Neural cell (in vitro differentiated cells): ENCODE data around the gene CIRBP. TPM values are rescaled to one million over a fixed set of nuclear protein-coding genes. Genes with fewer than 3 reads are reported as not detected.

Source experiments
- H2AFZ ChIP-seq: fragments of 200-600, 300-800 bp; sonication (generic), shearing (Covaris generic); 2 replicates; pipeline ENCODE4 v1.6.0; 2014; ENCODE audit warnings: low read depth, mild to moderate bottlenecking, antibody characterized with exemption, low read length, moderate library complexity
- H3F3A ChIP-seq: fragments of 200-600 bp; shearing (Covaris generic); 2 replicates; pipeline ENCODE4 v1.6.1; 2016; ENCODE audit warnings: mild to moderate bottlenecking, moderate library complexity, mixed read lengths, antibody characterized with exemption, low read length; ENCODE audit not compliant: insufficient read depth, poor library complexity, severe bottlenecking
- H3K27ac ChIP-seq: fragments of 200-600, 300-800 bp; sonication (generic), shearing (Covaris generic); 2 replicates; pipeline ENCODE4 v1.5.1; 2014; ENCODE audit warnings: mild to moderate bottlenecking, low read length, moderate library complexity
- H3K27me3 ChIP-seq: fragments of 300-800, 200-600 bp; sonication (generic), shearing (Covaris generic); 2 replicates; pipeline ENCODE4 v1.6.0; 2014; ENCODE audit warnings: mild to moderate bottlenecking, low read depth, low read length, moderate library complexity; ENCODE audit not compliant: insufficient read depth
- H3K36me3 ChIP-seq: fragments of 300-800, 200-600 bp; sonication (generic), shearing (Covaris generic); 2 replicates; pipeline ENCODE4 v1.5.1; 2014; ENCODE audit warnings: mild to moderate bottlenecking, antibody characterized with exemption, low read length, moderate library complexity; ENCODE audit not compliant: insufficient read depth
- H3K4me2 ChIP-seq: fragments of 300-800, 200-600 bp; sonication (generic), shearing (Covaris generic); 2 replicates; pipeline ENCODE4 v1.6.0; 2014; ENCODE audit warnings: mild to moderate bottlenecking, low read length
- H3K4me3 ChIP-seq: fragments of 300-800, 200-600 bp; sonication (generic), shearing (Covaris generic); 2 replicates; pipeline ENCODE4 v1.5.1; 2014; ENCODE audit warnings: mild to moderate bottlenecking, low read length, moderate library complexity
- H3K79me2 ChIP-seq: fragments of 200-600 bp; shearing (Covaris generic); replicated peaks from 2 replicates; pipeline ENCODE4 v1.6.0; 2014; ENCODE audit warnings: mild to moderate bottlenecking, low read length, moderate library complexity; ENCODE audit not compliant: insufficient read depth
- H3K9ac ChIP-seq: fragments of 300-800, 200-600 bp; sonication (generic), shearing (Covaris generic); 2 replicates; pipeline ENCODE4 v1.6.1; 2016; ENCODE audit warnings: mild to moderate bottlenecking, low read length, mixed read lengths
- H3K9me2 ChIP-seq: fragments of 200-600 bp; shearing (Covaris generic); 2 replicates; pipeline ENCODE4 v1.6.1; 2016; ENCODE audit warnings: mild to moderate bottlenecking, low read length, mixed read lengths; ENCODE audit not compliant: insufficient read depth
- H3K9me3 ChIP-seq: fragments of 200-600, 300-800 bp; sonication (generic), shearing (Covaris generic); 2 replicates; pipeline ENCODE4 v1.6.1; 2016; ENCODE audit warnings: mild to moderate bottlenecking, mixed run types, low read length, moderate library complexity, mixed read lengths
- H4K20me1 ChIP-seq: fragments of 200-600 bp; shearing (Covaris generic); 2 replicates; pipeline ENCODE4 v1.6.1; 2016; ENCODE audit warnings: mild to moderate bottlenecking, mixed run types; ENCODE audit not compliant: insufficient read depth
- CTCF ChIP-seq: fragments of 450-650 bp; IDR thresholded peaks from 2 replicates; pipeline ENCODE4 v1.5.1; 2014; ENCODE audit warnings: antibody characterized with exemption, mild to moderate bottlenecking, moderate library complexity; ENCODE audit not compliant: poor library complexity, severe bottlenecking
- EP300 ChIP-seq: fragments of 450-650 bp; conservative IDR thresholded peaks from 2 replicates; pipeline ENCODE4 v1.6.1; 2014; ENCODE audit warnings: antibody characterized with exemption, mild to moderate bottlenecking, moderate library complexity; ENCODE audit not compliant: poor library complexity, severe bottlenecking
- EZH2 ChIP-seq: fragments of 200-600, 300-800 bp; shearing (Covaris generic), sonication (generic); IDR thresholded peaks from 2 replicates; pipeline ENCODE4 v1.6.1; 2014; ENCODE audit warnings: antibody characterized with exemption, low read length, borderline replicate concordance, mild to moderate bottlenecking; ENCODE audit not compliant: insufficient read depth, poor library complexity, severe bottlenecking
- MXI1 ChIP-seq: fragments of 450-650 bp; conservative IDR thresholded peaks from 2 replicates; pipeline ENCODE4 v1.6.1; 2014; ENCODE audit warnings: antibody characterized with exemption, mild to moderate bottlenecking; ENCODE audit not compliant: poor library complexity, severe bottlenecking
- POLR2AphosphoS5 ChIP-seq: IDR thresholded peaks from 2 replicates; pipeline ENCODE4 v1.6.1; 2012
- RAD21 ChIP-seq: fragments of 450-650 bp; conservative IDR thresholded peaks from 2 replicates; pipeline ENCODE4 v1.6.1; 2014; ENCODE audit warnings: antibody characterized with exemption, mild to moderate bottlenecking, moderate library complexity
- REST ChIP-seq: IDR thresholded peaks from 2 replicates; pipeline ENCODE4 v1.6.1; 2012; ENCODE audit warnings: borderline replicate concordance
- SMC3 ChIP-seq: fragments of 450-650 bp; conservative IDR thresholded peaks from 2 replicates; pipeline ENCODE4 v1.6.1; 2014; ENCODE audit warnings: antibody characterized with exemption, mild to moderate bottlenecking, moderate library complexity; ENCODE audit not compliant: poor library complexity
- TAF1 ChIP-seq: IDR thresholded peaks from 2 replicates; pipeline ENCODE4 v1.6.1; 2012; ENCODE audit warnings: low read depth
- polyA plus RNA-seq: library from polyadenylated mRNA; depleted of rRNA; stranded (reverse); fragments of >200 nt; gene quantifications from 2 replicates; pipeline ENCODE4 v1.2.3, GENCODE V29; 2014

Gene CIRBP
- polyA plus RNA-seq, 1 donor from 2014 or later: 1,663 TPM

GRCh38 chr19:1221904-1222255, 47.3 kb upstream of the CIRBP start:
- Histone ChIP-seq H4K20me1 (no peaks in the 10 kb centered on the region), H3K9me3 (no peaks in the 10 kb centered on the region), H3K27me3 (no peaks in the 10 kb centered on the region), H3K9ac (no peak overlapping the region), H3K36me3 (no peaks in the 10 kb centered on the region), H3K79me2 (peaks cover 2% of the 10 kb centered on the region), H3F3A (no peaks in the 10 kb centered on the region), H2AFZ (no peak overlapping the region), H3K4me2 (no peak overlapping the region), H3K9me2 (no peaks in the 10 kb centered on the region), H3K27ac (no peak overlapping the region), H3K4me3 (no peak overlapping the region)
- TF ChIP-seq EZH2 (no peak), REST (no peak), MXI1 (no peak), EP300 (no peak), RAD21 (no peak), TAF1 (no peak), CTCF (no peak), POLR2AphosphoS5 (no peak)

GRCh38 chr19:1222394-1222793, 46.7 kb upstream of the CIRBP start:
- H3F3A ChIP-seq: no peaks in the 10 kb centered on the region
- H4K20me1 ChIP-seq: no peaks in the 10 kb centered on the region
- H3K4me3 ChIP-seq: no peak overlapping the region
- no peaks in the 10 kb centered on the region for H3K9me3 ChIP-seq
- no peak overlapping the region for H3K9ac ChIP-seq
- no peak overlapping the region for H3K27ac ChIP-seq
- H3K4me2 ChIP-seq: no peak overlapping the region
- no peaks in the 10 kb centered on the region for H3K36me3 ChIP-seq
- no peak overlapping the region for H2AFZ ChIP-seq
- H3K27me3 ChIP-seq: no peaks in the 10 kb centered on the region
- no peak for TF ChIP-seq TAF1
- TF ChIP-seq RAD21: no peak
- TF ChIP-seq SMC3: no peak
- no peak for TF ChIP-seq POLR2AphosphoS5
- no peak for TF ChIP-seq EZH2
- no peak for TF ChIP-seq EP300
- no peak for TF ChIP-seq REST
- no peak for TF ChIP-seq CTCF
- TF ChIP-seq MXI1: no peak
- no peaks in the 10 kb centered on the region for H3K9me2 ChIP-seq
- H3K79me2 ChIP-seq: no peaks in the 10 kb centered on the region
